NCI-H187 (cell line): Measurements from ENCODE around the gene SDCCAG8.

ENCODE experiments used
- DNase-seq, 2 experiments: peaks; one replicate each; lab custom pipeline; 2025; lab: John Stamatoyannopoulos, UW

The SDCCAG8 gene

DNA sequence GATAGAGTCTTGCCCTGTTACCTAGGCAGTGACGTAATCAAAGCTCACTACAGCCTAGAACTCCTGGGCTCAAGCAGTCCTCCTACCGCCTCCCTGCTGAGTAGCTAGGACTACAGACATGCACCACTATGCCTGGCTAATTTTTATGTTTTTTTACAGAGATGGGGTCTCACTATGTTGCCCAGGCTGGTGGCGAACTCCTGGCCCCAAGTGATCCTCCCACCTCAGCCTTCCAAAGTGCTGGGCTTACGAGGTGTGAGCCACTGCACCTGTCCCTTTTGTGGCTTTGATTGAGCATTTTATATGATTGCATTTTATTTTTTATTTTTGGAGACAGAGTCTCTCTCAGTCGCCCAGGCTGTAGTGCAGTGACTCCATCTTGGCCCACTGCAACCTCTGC is 25.8 kb downstream of the SDCCAG8 start:
- no peak for DNase-seq

DNA sequence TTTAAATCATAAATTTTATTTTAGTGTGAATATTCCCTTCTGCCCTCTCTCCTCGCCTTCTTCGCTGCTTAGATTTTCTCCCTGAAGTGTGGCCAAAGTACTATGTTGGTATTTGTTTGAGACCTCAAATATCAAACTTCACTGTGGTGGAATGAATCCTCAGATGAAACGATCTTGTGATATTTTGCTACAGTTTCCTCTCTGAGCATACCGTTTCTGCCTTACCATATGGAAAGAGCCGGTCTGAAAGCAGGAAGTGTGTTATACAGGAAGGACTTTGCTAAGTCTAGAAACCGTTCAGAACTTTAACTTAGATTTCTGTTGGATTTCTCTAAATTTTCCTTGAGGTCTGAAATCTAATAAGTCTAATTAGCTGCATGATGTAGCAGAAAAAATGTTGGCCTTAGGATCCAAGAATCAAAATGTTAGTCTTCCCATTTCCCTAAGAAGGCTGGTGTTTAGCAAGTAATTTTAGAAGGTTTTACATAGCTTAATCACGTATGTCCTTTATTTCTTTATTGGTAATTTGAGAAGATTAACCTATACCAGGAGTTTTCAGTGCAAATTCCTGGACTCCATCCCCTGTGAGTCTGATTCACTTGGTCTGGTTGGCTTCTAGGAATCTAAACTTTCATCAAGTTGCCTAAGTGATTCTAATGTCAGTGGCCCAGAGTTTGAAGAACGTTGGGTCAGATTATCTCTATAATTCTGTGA is 30.7 kb downstream of the SDCCAG8 start:
- DNase-seq: no peak

DNA sequence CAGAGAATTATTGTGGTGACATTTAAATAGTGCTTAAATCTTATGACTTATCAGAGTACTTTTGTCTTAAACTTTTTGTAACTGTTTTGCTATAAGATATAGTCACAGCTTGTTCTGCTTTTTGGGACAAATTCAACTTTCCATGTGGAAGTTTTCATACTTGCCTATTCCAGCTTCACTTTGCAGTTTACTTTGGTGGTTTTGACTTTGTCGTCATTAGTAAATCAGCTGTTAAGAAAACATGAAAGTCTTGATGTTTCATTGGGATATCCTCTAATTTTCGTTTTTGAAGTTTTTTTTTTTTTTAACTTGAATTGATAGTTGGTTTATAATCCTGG is 31.3 kb downstream of the SDCCAG8 start:
- DNase-seq: no peak

DNA sequence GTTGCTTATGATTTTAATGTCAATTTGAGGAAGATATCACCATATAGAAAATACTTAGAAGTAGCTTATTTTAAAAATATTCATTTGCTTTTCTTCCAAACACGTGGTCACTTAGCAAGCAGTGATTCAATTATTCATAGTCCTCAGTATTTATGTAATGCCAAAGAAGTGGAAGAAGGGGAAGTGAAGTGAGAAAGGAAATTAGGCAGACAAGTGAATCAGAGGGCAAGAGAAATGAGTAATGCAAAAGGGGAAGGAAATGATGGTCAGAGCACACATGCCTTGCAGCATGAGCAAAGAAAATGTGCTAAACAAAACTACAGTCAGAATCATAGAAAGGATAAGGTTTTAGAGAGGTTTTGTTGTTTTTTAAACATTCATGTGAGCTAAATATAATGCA is 31.8 kb downstream of the SDCCAG8 start:
- DNase-seq: no peak

DNA sequence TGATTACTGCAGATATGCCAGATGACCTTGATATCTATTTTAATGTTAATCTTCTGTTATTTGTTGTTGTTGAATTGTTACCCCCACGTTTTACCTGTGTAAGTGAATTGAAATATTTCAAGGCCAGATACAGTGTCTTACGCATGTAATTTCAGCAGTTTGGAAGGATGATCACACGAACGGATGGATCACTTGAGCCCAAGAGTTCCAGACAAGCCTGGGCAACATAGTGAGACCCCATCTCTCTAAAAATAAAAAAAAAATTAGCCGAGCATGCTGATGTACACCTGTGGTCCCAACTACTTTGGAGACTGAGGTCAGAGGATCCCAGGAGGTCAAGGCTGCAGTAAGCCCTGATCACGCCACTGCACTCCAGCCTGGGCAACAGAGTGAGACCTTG is 32.2 kb downstream of the SDCCAG8 start:
- DNase-seq: no peak

DNA sequence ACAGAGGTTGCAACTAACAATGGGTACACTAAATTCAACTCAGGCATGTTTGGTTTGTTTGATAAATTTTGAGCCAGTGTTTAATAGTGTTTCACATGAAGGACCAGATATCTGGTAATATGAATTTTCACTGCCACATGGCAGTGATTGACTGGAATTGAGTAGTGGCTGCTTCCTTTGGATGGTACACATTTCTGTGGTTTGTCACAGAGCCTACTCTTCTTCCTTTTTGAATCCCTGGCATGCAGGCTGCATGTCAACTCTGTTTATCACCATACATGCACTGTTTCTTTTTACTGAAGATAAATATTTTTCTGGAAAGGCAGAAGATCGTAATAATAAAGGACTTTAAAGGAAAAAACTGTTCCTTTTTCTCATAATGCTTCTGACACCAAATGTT is 35.5 kb downstream of the SDCCAG8 start:
- DNase-seq: no peak

DNA sequence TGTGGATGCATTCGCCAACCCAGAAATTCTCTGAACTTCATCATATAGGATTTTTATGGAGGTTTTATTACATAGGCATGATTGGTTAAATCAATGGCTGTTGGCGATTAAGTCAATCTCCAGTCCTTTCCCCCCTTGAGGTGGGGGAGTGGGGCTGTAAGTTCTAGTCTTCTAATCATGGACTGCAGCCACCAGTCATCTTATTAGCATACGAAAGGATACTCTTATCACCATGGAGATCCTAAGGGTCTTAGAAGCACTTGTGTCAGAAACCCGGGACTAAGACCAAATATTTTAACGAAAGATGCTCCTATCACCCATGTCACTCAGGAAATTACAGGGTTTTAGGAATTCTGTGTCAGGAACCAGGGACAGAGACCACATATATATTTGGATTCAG is 36.3 kb downstream of the SDCCAG8 start:
- DNase-seq: no peak

DNA sequence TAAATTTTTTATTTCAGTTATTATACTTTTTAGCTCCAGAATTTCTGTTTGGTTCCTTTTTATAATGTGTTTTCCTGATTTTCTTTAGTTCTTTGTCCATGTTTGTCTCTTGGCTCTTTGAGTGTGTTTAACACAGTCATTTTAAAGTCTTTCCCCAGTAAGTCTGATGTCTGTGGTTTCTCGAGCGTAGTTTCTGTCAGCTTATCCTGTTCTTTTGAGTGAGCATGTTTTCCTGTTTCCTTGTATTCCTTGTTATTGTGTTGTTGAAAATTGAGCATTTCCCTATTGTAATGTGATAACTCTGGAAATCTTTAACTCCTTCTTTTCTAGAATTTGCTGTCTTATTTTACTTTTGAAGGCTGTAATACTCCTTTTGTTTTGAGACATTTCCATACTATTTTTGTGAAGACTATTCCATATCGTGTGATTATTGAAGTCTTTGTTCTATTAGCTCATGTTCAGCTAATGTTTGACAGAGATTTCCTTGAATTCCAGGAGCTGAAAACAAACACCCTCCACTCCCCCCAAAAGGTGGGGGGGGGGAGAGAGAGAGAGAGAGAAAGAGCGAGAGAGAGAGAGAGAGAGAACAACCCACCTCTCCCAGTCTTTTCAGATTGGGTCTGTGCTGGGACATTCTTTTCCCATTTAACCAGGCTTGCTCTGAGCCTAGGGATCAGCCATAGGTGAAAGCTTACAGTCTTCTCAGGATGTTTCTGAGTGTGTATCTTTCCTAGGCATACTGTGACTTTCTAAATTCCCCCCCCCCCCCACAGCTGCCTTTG is 38.3 kb downstream of the SDCCAG8 start:
- DNase-seq: no peak

DNA sequence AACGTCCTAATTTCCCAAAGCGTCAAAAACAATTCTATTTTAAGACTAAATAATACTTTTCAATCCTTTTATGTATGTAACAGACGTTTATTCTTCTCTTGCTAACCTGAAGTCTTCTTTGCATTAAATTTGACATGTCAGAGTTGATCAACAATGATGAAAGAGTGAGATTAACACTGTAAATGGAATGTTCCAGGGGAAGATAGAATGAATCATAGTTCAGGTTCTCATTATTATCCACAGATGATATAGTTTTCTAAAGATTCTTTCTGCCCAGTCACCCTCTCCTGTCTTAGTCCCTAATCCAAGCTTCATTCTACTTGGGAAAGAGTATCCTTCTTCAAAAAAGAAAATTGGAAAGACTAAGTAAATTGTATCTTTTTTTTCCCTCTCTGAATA is 38.9 kb downstream of the SDCCAG8 start:
- no peak for DNase-seq

DNA sequence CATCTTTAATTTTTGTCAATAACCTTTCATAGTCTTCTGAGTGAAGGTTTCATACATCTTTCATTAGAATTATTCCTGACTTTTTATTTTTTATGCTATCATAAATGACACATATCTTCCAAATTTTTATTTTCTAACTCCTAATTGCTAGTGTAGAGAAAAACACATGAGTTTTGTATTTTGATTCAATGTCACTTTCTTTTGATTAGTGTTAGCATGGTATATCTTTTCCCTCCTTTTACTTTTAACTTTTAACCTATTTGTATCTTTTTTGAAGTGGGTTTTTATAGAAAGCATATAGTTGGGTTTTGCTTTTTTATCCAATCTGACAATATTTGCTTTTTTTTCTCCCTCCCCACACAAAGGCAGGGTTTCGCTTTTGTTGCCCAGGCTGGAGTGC is 43.2 kb downstream of the SDCCAG8 start:
- DNase-seq: no peak

DNA sequence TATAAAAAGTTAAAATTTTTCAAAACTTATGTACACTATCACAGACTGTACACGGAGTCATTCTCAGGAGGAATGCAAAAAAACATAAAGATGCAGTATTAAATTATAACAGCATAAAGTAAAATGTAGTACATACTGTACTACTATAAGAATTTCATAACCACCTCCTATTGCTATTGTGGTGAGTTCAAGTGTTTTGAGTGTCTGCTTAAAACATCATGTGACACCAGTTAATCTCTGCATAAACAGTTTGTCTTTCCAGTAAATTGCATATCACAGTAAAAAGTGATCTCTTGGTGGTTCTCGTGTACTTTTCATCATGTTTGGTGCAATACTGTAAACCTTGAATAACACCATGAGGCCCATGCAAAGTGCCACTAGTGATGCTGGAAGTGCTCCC is 45.2 kb downstream of the SDCCAG8 start:
- DNase-seq: no peak

DNA sequence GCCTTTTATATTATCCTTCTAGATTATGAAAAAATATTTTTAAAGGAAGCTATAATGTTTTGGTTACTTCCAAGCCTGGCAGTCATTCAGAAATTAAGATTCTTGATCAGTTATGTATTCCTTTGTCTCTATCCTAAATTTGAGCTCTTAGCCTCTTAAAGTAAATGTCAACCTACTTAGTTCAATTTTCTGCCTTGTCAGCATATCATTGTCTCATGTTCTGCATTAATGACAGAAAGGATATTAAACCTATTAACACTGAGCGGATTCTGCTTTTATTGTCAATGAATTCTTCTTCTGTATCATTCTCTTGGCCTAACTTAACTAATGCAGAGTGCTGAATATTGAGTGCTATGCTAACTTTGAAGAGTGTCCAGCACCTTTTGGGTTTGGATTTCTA is 56.0 kb downstream of the SDCCAG8 start:
- no peak for DNase-seq

DNA sequence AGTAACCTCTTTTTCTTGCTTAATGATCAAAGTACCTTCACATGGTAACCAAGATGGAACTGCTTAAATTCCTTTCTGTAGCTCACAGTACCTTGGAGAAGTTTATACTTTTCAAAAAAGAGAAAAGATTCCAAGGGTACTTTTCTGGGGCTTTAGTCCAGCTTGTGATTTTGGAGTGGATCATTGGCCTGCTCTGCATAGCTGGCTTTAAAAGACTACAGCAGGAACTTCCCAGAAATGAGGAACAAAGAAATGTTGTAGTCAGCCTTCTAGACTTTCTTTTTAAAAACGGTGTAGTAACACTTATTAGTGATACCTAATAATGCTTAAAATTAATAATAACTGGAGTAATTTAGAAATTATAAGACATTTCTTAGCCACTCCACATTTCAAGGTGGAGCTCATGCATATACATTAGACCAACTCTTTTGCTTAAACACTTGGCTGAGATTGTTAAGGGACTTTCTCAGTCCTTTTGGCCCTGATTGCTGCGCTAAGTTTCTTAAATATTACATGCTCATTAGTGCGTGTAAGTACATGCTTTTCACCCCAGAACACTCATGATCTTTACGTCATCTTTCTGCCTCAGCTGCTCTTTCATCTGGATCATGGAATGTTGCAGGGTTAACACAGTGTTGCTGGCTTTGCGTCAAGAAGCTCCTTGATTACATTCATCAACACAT is 57.3 kb downstream of the SDCCAG8 start:
- DNase-seq: no peak

DNA sequence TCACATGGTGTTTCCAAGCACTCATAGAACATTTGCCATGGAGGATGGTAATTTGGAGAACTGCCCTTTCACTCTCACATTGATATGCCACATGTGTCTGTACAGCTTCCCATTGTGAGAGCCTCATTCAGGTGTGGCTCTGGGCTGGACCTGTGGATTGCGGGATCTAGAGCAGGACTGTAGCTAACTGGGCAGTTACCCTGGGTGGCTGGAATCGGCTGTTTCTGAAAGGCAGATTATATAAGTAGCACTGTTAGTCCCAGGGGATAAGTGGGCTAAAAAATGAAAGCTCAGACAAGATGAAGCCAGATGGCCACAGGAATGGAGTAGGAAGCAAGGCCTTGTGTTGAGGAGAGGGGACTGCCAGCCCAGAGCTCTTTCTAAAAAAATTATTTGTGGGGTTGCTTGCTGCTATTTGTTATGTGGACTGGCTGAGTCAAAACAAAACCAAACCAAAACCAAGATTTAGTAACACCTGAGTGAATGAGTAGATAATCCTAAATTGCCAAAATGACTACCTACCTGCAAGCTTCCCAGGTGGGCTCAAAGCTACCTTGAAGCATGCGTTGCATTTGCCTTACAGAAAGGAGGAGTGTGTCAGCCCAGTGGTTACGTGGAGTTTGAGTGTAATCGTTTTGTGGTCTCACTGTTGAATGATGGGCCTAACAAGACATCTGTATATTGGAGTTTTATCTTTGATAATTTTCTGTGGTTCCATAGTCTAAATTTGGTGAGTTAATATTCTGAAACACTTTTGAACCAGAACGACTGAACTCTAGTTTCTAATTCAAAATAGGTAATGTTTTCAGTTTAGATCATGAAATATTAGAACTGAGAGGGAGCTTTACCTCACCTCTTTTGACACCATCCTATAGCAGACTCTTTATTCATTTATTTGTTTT is 58.0 kb downstream of the SDCCAG8 start:
- no peak for DNase-seq

DNA sequence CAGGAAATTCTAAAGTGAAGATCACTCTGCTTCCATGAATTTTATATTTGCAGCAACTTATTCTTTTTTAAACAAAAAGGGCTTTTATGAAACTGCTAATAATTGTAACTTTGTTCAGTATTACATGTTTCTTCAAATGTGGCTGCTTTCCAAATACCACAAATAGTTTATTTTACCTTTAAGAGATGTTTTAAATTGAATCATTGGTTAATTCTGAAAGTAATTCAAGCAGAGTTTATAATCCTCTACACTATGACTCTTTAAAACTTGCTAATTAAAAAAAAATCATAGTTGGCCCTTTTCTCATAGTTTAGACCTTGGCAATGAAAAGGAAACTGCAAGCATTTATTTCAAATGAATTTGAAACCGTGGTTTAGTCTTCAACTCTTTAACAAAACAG is 59.6 kb downstream of the SDCCAG8 start:
- no peak for DNase-seq

DNA sequence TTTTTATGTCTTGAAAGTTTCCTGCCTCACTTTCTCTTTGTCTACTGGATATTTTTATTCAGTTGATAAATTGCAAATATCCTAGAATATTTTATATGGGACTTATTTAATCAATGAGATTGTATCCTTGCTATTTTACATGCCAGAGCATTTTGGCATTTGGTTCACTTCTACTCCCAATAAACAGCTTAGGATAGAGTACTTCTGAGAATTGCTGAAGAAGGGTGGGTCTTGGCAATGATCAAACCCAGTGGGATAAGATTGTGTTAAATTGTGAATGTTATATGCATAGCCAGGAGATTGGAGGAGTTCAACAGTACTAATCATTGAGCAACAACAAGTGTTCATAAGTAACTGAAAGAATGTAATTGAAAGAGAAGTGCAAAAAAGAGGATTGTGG is 60.1 kb downstream of the SDCCAG8 start:
- DNase-seq: no peak

DNA sequence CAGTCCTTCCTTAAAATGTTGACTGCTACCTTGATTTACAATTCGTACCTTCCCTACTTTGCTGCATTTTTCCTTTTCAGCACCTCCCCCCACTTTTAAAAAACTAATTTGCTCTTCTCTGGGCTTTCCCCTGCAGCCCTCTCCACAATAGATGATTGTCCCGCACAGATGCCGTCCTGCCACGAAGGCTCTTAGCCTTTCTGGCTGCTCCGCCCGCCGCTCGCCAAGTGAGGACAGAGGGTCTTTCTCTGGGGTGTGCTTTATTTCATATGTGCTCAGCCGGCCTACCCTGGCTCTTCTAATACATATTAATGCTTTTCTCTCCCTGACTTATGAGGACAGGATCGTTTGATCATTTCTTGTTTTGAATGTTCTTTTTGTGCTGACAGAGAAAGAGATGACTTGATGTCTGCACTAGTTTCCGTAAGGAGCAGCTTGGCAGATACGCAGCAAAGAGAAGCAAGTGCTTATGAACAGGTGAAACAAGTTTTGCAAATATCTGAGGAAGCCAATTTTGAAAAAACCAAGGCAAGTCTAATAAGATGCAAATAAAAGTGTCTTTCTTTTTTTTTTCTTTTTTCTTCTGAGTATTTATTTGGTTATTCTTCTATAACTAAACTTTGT is 60.6 kb downstream of the SDCCAG8 start:
- no peak for DNase-seq

DNA sequence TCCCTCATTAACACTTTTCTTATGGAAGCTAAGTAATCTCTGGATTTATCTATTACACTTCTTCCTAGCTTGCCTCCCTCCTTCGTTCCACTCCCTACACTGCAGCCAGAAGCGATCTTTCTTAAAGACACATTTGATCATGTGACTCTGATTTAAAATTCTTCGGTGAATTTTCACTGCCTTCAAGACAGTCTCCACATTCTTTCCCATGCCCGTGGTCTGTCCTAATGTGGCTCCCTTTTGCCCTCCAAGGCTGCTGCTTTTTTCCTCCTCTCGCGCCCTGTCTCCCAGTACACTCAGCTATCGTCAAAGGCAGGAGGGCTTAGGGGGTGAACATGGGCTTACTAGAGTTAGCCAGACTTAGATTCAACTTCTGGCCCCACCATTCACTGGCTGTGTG is 64.4 kb downstream of the SDCCAG8 start:
- no peak for DNase-seq

DNA sequence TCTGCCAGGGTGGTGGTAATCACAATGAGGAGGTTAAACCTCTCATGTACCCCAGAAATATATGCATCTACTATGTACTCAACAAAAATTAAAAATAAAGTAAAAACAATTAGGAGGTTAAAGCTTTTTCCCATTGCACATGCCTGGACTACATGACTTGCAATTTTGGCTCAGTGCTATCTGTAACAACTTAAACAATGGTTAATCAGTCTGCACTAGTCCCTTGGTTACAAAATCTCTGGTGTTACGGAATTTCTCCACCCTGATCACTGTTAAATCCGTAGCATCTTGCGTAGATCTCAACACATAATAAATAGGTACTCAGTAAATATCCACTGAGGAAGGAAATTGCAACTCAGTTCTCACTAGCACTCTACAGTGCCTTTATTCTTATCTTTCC is 66.5 kb downstream of the SDCCAG8 start:
- DNase-seq: no peak

DNA sequence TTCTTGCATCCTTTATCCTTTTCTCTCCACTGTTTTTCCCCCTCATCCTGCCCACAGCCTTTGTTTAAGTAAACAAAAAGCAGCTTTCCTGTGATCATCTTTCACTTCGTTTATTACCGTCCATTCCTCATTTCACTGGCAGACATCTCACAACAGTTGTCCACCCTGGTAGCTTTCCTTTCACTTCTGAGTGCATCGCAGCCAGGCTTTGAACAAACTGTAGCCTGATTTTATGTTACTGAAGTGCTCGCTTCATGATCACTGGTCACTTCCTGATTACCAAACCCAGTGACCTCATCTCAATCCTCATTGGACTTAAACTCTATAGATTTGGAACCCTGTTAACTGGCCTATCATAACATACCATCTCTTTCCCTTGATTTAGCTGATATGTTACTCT is 67.7 kb downstream of the SDCCAG8 start:
- no peak for DNase-seq

DNA sequence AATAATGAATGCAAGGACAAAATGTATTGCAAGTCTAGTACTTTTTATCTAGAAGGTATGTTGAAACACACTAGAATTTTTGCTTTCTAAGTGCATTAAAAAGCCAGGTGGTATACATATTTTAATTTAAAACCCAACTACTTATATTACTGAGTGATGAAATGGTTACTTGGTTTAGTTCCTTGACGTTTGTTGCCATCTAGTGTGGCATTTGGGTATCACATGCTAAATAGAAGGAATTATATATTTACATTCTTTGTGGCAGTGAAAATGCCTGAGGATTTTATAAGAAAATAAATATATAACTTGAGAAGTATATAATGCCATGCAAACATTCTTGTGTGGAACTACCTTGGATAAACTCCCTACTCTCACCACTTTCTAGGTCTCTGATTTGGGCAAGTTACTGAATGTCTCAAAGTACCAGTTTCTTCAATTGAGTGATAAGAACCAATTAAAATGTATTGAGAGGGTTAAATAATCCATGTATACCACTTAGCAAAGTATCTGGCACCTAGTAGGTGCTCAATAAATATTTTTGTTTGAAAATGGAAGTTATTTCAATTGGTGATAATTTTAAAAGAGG is 69.6 kb downstream of the SDCCAG8 start:
- no peak for DNase-seq
